Nephron (organoid): ENCODE measurements around the gene IQCE.

Experiments used
- H3K27ac Mint-ChIP-seq, 3 experiments: 2 replicates each; pipeline ENCODE4 v1.8.0; 2020; ENCODE audit warnings: mixed read lengths in 3 of 3, mild to moderate bottlenecking in 2 of 3, moderate library complexity in 1 of 3
- H3K27me3 Mint-ChIP-seq: 2 replicates; pipeline ENCODE4 v1.8.0; 2021; ENCODE audit warnings: low read depth, mild to moderate bottlenecking, moderate library complexity, mixed read lengths
- H3K36me3 Mint-ChIP-seq: 2 replicates; pipeline ENCODE4 v1.8.0; 2020; ENCODE audit warnings: low read depth, mixed read lengths
- H3K4me1 Mint-ChIP-seq: 2 replicates; pipeline ENCODE4 v1.8.0; 2020; ENCODE audit warnings: mixed read lengths
- H3K4me3 Mint-ChIP-seq, 3 experiments: 2 replicates each; pipeline ENCODE4 v1.8.0; 2020; ENCODE audit warnings: mild to moderate bottlenecking in 3 of 3, mixed read lengths in 3 of 3, moderate library complexity in 2 of 3
- H3K9me3 Mint-ChIP-seq: 2 replicates; pipeline ENCODE4 v1.8.0; 2020; ENCODE audit warnings: mixed read lengths
- TF ChIP-seq, protein P1 (sequence below), 3 experiments: fragments of 200-600 bp; sonication (generic); IDR thresholded peaks; one replicate each; pipeline ENCODE4 v1.5.0; 2021; ENCODE audit warnings: antibody characterized with exemption in 3 of 3; ENCODE audit not compliant: unreplicated experiment in 3 of 3

Gene IQCE

DNA sequence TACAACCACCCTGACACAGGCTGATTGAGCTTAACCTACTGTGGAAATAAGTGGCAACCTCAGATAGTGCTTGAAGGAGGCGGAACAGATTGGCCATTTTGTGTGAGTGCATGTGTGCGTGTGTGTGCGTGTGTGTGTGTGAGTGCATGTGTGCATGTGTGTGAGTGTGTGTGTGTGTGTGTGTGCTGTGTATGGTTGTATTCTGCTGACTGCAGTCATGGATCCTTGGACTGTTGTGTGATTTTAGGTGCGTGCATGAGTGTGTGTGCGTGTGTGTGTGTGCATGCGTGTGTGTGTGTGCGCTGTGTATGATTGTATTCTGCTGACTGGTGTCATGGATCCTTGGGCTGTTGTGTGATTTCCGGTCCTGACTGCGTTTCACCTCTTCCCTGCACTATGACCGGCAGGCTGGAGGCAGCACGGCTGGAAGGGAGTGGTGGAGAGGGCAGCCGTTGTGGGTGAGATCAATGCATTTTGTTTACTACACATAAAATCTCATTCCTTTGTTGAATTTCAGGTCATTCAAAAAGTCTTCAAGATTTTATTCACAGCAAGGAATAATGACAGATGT, 6.3 kb downstream of the IQCE start:
- TF ChIP-seq, protein P1, sequence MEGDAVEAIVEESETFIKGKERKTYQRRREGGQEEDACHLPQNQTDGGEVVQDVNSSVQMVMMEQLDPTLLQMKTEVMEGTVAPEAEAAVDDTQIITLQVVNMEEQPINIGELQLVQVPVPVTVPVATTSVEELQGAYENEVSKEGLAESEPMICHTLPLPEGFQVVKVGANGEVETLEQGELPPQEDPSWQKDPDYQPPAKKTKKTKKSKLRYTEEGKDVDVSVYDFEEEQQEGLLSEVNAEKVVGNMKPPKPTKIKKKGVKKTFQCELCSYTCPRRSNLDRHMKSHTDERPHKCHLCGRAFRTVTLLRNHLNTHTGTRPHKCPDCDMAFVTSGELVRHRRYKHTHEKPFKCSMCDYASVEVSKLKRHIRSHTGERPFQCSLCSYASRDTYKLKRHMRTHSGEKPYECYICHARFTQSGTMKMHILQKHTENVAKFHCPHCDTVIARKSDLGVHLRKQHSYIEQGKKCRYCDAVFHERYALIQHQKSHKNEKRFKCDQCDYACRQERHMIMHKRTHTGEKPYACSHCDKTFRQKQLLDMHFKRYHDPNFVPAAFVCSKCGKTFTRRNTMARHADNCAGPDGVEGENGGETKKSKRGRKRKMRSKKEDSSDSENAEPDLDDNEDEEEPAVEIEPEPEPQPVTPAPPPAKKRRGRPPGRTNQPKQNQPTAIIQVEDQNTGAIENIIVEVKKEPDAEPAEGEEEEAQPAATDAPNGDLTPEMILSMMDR (IDR thresholded peaks at IDR 0.05; ENCODE audit: unreplicated experiment in 3 of 3) = no peak
- Mint-ChIP-seq H3K4me3 (no peak overlapping the region), H3K36me3 (peaks cover 5% of the 10 kb centered on the region), H3K9me3 (no peaks in the 10 kb centered on the region), H3K27ac (peak overlapping the region in 2 of 3 experiments; percentile 1 to 12), H3K27me3 (peaks cover 4% of the 10 kb centered on the region), H3K4me1 (peaks cover 12% of the 10 kb centered on the region)

DNA sequence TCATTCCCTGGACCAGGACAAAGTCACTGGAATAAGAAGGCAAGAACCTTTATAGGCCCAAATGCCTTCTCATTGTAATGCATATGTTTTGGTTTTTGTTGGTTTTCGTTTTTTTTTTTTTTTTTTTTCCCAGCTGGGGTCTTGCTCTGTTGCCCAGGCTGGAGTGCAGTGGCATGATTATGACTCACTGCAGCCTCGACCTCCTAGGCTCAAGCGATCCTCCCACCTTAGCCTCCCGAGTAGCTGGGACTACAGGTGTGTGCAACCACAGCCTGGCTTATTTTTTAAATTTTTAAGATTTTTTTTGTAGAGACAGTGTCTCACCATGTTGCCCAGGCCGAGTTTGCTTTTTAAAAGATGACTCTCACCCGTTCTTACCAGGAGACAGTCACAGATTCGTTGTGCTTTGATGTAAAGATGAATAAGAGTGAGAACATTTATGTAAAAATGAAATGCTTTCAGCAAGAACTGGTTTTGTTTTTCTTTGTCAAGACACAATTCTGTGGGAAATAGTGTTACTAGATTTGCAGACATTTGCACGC, 7.6 kb downstream of the IQCE start:
- Mint-ChIP-seq H3K36me3 (peaks cover 8% of the 10 kb centered on the region), H3K4me1 (peaks cover 12% of the 10 kb centered on the region), H3K27me3 (peaks cover 4% of the 10 kb centered on the region), H3K9me3 (no peaks in the 10 kb centered on the region), H3K27ac (peak overlapping the region in 2 of 3 experiments; percentile 16 to 48), H3K4me3 (no peak overlapping the region)
- TF ChIP-seq, protein P1 (IDR thresholded peaks at IDR 0.05; ENCODE audit: unreplicated experiment in 3 of 3) = no peak

DNA sequence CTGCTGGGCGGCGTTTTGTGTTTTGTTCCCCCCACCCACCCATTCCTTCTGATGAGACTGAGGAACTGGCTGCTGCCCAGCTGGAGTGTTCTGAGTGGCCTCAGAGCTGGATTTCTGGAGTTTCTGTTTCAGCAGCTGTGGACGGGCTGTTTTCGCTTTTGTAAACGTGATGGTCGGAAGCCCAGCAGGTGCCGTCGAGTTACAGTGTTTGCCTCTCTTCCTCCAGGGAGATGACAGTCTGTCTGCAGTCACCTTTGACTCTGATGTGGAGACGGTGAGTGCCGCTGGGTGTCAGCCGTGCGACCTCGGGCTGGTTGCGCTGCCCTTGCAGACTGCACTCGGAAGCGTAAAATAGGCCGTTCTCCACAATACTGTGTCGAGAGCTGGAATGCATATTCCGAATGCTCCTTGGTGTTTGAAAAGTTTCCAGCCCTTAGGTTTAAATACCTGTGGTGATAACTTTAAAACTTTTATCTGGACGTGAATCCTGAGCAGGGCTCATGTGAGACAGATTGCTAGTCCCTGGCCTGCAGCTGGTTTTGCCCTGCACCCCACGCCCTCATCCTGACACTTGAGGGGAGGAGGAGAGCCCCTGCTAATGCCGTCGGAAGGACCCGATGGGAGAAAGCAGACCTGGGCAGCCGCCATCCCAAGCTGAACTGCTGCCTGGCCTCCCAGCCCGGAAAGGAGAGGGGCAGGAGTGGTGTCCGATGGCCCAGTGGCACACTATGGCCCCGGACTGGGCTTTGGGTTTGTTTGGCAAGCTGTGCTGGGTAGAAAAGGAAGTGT, 8.3 kb downstream of the IQCE start:
- H3K27me3 Mint-ChIP-seq = peaks cover 4% of the 10 kb centered on the region

DNA sequence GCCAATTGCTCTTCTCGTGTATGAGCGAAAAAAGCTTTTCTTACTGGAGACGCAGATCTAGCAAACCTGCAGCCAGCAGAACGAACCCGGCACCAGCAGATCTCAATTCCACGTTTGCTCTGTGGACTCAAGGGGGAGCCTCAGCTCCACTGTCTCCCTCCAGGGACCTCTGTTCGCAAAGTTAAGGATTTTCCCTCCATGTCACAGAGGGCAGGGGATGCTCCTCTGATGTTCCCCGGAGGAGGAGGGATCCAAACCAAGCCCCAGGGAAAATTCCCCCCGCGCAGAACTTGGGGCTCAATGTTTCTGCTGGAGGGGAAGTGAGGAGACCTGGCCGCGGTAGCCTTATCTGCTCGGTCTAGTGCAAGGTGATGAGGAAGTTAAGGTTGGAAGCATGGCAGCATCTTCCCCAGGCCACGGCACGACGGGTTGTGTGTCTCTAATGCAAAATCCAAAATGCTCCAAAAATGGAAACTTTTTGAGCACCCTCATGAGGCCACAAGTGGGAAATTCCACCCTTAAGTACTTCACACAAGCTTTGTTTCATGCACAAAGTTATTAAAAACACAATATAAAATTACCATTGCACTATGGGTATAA, 9.0 kb downstream of the IQCE start:
- Mint-ChIP-seq H3K4me3 (no peak overlapping the region), H3K27ac (peak overlapping the region in 1 of 3 experiments; percentile 24), H3K27me3 (peaks cover 4% of the 10 kb centered on the region), H3K4me1 (peaks cover 12% of the 10 kb centered on the region), H3K9me3 (no peaks in the 10 kb centered on the region), H3K36me3 (peaks cover 8% of the 10 kb centered on the region)
- TF ChIP-seq, protein P1 (IDR thresholded peaks at IDR 0.05; ENCODE audit: unreplicated experiment in 3 of 3) = peak; percentile 54 to 57 (median 54)

More for the DNA sequence above, 8.3 kb downstream of the IQCE start:
- Mint-ChIP-seq H3K27ac (peak overlapping the region in 2 of 3 experiments; percentile 16 to 48), H3K4me1 (peaks cover 12% of the 10 kb centered on the region), H3K9me3 (no peaks in the 10 kb centered on the region), H3K36me3 (peaks cover 8% of the 10 kb centered on the region), H3K4me3 (peak overlapping the region in 2 of 3 experiments; percentile 13 to 16)
- TF ChIP-seq, protein P1 (IDR thresholded peaks at IDR 0.05; ENCODE audit: unreplicated experiment in 3 of 3) = no peak

DNA sequence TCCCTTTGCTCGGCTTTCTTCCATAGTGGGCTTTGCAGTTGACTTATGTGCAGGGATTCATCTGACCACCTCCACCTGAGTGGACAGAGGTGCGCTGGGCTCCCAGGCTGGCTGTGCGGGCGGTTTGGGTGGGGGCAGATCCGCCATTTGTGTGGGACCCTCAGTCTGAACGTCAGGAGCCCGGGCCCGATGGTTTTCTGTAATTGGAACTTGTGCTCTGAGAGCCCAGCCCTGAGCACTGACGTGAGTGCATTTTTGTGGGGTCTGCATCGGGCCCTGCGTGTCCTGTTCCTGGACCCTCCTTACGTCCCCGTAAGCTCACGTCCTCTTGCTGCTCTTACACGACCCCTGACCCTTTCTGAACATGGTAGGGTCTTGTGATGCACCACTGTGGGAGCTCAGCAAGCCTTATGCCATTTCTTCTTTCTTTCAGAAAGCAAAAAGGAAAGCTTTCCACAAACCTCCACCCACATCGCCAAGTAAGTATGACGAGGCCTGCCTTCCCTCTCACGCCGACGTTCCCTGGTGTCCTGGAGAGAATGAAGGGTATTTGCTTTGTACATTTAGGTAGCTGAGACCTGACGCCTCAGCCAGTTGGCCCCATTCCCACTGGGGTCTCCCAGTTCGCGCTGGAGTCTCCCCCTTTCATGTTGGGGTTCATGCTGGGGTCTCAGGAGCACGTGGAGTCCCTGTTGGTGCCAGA, 9.9 kb downstream of the IQCE start:
- Mint-ChIP-seq H3K9me3 (no peaks in the 10 kb centered on the region), H3K27me3 (peaks cover 4% of the 10 kb centered on the region), H3K27ac (no peak overlapping the region), H3K36me3 (peaks cover 12% of the 10 kb centered on the region), H3K4me3 (no peak overlapping the region), H3K4me1 (peaks cover 12% of the 10 kb centered on the region)
- TF ChIP-seq, protein P1 (IDR thresholded peaks at IDR 0.05; ENCODE audit: unreplicated experiment in 3 of 3) = no peak
